GM12878 (cell line): ENCODE results near the gene C4orf33. TPM values are rescaled to one million over a fixed set of nuclear protein-coding genes. Genes with fewer than 3 reads are reported as not detected.

Source experiments
- ATAC-seq: fragments of 200-7000 bp; cut with Tn5 transposase; 3 replicates; pipeline ENCODE4 v1.9.1; 2020; ENCODE audit warnings: mild to moderate bottlenecking, moderate library complexity
- BruUV-seq: library from RNA; stranded (reverse); fragments of 400-500 nt; replicated peaks from 2 replicates; lab custom pipeline; 2021; lab: Mats Ljungman, UMichigan
- CTCF ChIA-PET: fragments of 300-600 bp; sonication (Branson Sonifier 250); formaldehyde crosslinking; extraction: SDS; loops from one replicate; lab custom pipeline; 2021; ENCODE audit warnings: inconsistent platforms; lab: Yijun Ruan, JAX
- POLR2A ChIA-PET: fragments of 350-600 bp; formaldehyde crosslinking; extraction: SDS; loops from one replicate; lab custom pipeline; 2021; ENCODE audit warnings: inconsistent platforms; lab: Charles Lee
- RAD21 ChIA-PET: fragments of 300-600 bp; sonication (Branson Sonifier 250); formaldehyde crosslinking; loops from one replicate; lab custom pipeline; 2023; ENCODE audit warnings: antibody characterized with exemption; ENCODE audit not compliant: unreplicated experiment; lab: Charles Lee
- SMC1A ChIA-PET: fragments of 300-600 bp; sonication (Branson Sonifier 250); formaldehyde crosslinking; loops from one replicate; lab custom pipeline; 2023; ENCODE audit not compliant: unreplicated experiment, uncharacterized antibody; lab: Charles Lee
- DNase-seq: peaks from one replicate; pipeline ENCODE4 v3.0.0-alpha.2; 2011; ENCODE audit warnings: low read depth, low spot score
- FAIRE-seq: peaks from 3 replicates; lab custom pipeline; 2011; peaks lifted over from hg19 to GRCh38; lab: Jason Lieb, UNC
- H2AFZ ChIP-seq: 2 replicates; pipeline ENCODE4 v1.6.0; 2011; ENCODE audit warnings: low read depth, low read length, control low read depth; ENCODE audit not compliant: control insufficient read depth
- H3K27ac ChIP-seq: 2 replicates; pipeline ENCODE4 v1.5.1; 2011; ENCODE audit warnings: control low read depth; ENCODE audit not compliant: control insufficient read depth, insufficient read depth
- H3K27me3 ChIP-seq, 2 experiments: replicated peaks in 1 of 2; 2 replicates each; pipeline versions ENCODE4 v1.6.0 to v1.6.1; 2011; ENCODE audit warnings: low read length in 1 of 2; ENCODE audit not compliant: control insufficient read depth in 2 of 2, insufficient read depth in 2 of 2
- H3K36me3 ChIP-seq, 2 experiments: 2 replicates each; pipeline ENCODE4 v1.5.1; 2011; ENCODE audit warnings: low read length in 1 of 2; ENCODE audit not compliant: control insufficient read depth in 2 of 2, insufficient read depth in 2 of 2
- H3K4me1 ChIP-seq: 2 replicates; pipeline ENCODE4 v1.6.1; 2011; ENCODE audit warnings: mild to moderate bottlenecking, low read length, moderate library complexity, mixed read lengths; ENCODE audit not compliant: control insufficient read depth, insufficient read depth
- H3K4me2 ChIP-seq: 2 replicates; pipeline ENCODE4 v1.6.0; 2011; ENCODE audit warnings: control low read depth; ENCODE audit not compliant: control insufficient read depth, insufficient read depth
- H3K4me3 ChIP-seq: fragments of 200-600 bp; sonication (generic); 2 replicates; pipeline ENCODE4 v1.5.1; 2016
- H3K79me2 ChIP-seq: 2 replicates; pipeline ENCODE4 v1.6.0; 2011; ENCODE audit warnings: low read length; ENCODE audit not compliant: control insufficient read depth, insufficient read depth
- H3K9ac ChIP-seq: 2 replicates; pipeline ENCODE4 v1.8.0; 2011; ENCODE audit warnings: low read length, control low read depth, mixed read lengths; ENCODE audit not compliant: control insufficient read depth, insufficient read depth
- H3K9me3 ChIP-seq: replicated peaks from 3 replicates; pipeline ENCODE4 v1.5.1; 2011; ENCODE audit warnings: mild to moderate bottlenecking, low read length; ENCODE audit not compliant: control insufficient read depth, insufficient read depth
- H4K20me1 ChIP-seq: 2 replicates; pipeline ENCODE4 v1.6.0; 2011; ENCODE audit not compliant: control insufficient read depth, insufficient read depth
- HDAC6 ChIP-seq: fragments of 200-600 bp; sonication (generic); IDR thresholded peaks from one replicate; pipeline ENCODE4 v1.8.0; 2017; ENCODE audit warnings: antibody characterized with exemption; ENCODE audit not compliant: unreplicated experiment
- MTA3 ChIP-seq: IDR thresholded peaks from 2 replicates; pipeline ENCODE4 v1.6.1; 2012; ENCODE audit warnings: low read length, inconsistent platforms, borderline replicate concordance
- NFIC ChIP-seq: IDR thresholded peaks from 2 replicates; pipeline ENCODE4 v1.6.1; 2012; ENCODE audit warnings: low read depth, mild to moderate bottlenecking, inconsistent platforms, low read length, moderate library complexity
- SMAD5 ChIP-seq: IDR thresholded peaks from 2 replicates; pipeline ENCODE4 v1.6.1; 2016; ENCODE audit warnings: antibody characterized with exemption, low read depth
- SREBF1 ChIP-seq: IDR thresholded peaks from 2 replicates; pipeline ENCODE4 v1.6.1; 2012; ENCODE audit warnings: mild to moderate bottlenecking, low read length
- SREBF2 ChIP-seq: IDR thresholded peaks from 2 replicates; pipeline ENCODE4 v1.6.1; 2012; ENCODE audit warnings: mild to moderate bottlenecking, low read length
- TARDBP ChIP-seq: IDR thresholded peaks from 2 replicates; pipeline ENCODE4 v1.6.1; 2016; ENCODE audit warnings: borderline replicate concordance
- WGBS: methylation state at CpG from one replicate; pipeline ENCODE4 v1.1.6; 2016; ENCODE audit warnings: low lambda C conversion rate; ENCODE audit not compliant: insufficient replicate concordance, insufficient coverage; ENCODE audit errors: missing lambda C conversion rate; 5-methylcytosine and 5-hydroxymethylcytosine counted together
- in situ Hi-C: fragments of 300-500 bp; cut with MboI; formaldehyde crosslinking; loops from 9 replicates; pipeline ENCODE4 v1.14.3; 2018; ENCODE audit warnings: mixed read lengths
- intact Hi-C: fragments of 100-400 bp; cut with micrococcal nuclease; formaldehyde crosslinking; loops from one replicate; pipeline ENCODE4 v1.14.2; 2022; ENCODE audit not compliant: unreplicated experiment
- polyA plus RNA-seq, 11 experiments: library from polyadenylated mRNA; depleted of rRNA in 4 of 11; unstranded in 6 of 11; stranded (reverse) in 5 of 11; fragments of >200 nt; fragmentation: Nextera tagmentation in 4 of 11; fragmentation: Illumina TruSeq in 1 of 11; extraction: Ambion mirVana in 4 of 11; extraction: Trizol in 1 of 11; gene quantifications; 1 replicate in 1 of 11; 2 replicates in 10 of 11; pipeline versions ENCODE4 v1.2.1 to v1.2.3, GENCODE V29; 2011 to 2016; ENCODE audit warnings: inconsistent platforms in 2 of 11, missing spikeins in 2 of 11, low read depth in 1 of 11
- total RNA-seq, 4 experiments: library from RNA; depleted of rRNA in 3 of 4; stranded (reverse); fragments of >200 nt in 3 of 4; fragmentation: Illumina TruSeq in 1 of 4; extraction: Trizol in 1 of 4; gene quantifications; 2 replicates each; pipeline versions ENCODE4 v1.2.1 to v1.2.3, GENCODE V29; 2013 to 2021
- TF ChIP-seq, protein P1 (sequence below): fragments of 450-650 bp; IDR thresholded peaks from 2 replicates; pipeline ENCODE4 v1.6.1; 2018; ENCODE audit warnings: borderline replicate concordance, mild to moderate bottlenecking; ENCODE audit not compliant: partially characterized antibody
- TF ChIP-seq, protein P2 (sequence below): IDR thresholded peaks from 2 replicates; pipeline ENCODE4 v1.6.1; 2012; ENCODE audit warnings: improper control_type of control experiment, low read depth, low read length; ENCODE audit not compliant: insufficient replicate concordance
- TF ChIP-seq, protein P3 (sequence below): fragments of 450-650 bp; IDR thresholded peaks from 2 replicates; pipeline ENCODE4 v1.6.1; 2017; ENCODE audit warnings: antibody characterized with exemption, mild to moderate bottlenecking, moderate library complexity
- TF ChIP-seq, protein P4 (sequence below): IDR thresholded peaks from 2 replicates; pipeline ENCODE4 v1.6.1; 2011; ENCODE audit warnings: mild to moderate bottlenecking, low read depth, low read length, moderate library complexity; ENCODE audit not compliant: insufficient replicate concordance

The C4orf33 gene
- total and polyA plus RNA-seq, 10 of the 15 experiments (the other 5 are each of a cell fraction or from before 2014, with no cell fraction given) = 10.2 to 29.8 (median 20.3) TPM

DNA sequence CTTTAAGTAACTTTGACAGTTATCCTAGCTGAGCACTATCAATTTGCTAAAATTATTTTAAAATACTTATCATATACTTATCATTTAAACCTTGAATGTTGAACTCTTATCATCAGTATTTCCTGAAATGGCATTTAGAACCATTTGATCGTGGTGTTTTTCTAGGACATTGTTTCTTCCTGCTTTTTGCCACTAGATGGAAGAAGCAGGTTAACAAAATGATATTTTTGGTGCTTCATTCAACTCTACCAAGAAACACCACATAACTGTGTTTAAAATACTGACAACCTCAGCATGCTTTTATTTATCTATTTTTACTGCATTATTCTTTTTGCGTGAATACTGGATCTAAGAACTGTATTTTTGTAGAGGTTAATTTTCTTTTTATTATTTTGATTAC lies 44.6 kb downstream of the C4orf33 start:
- ATAC-seq = no peak
- no peak overlapping the region for H2AFZ ChIP-seq
- BruUV-seq = no TSS peak
- no peaks in the 10 kb centered on the region for H3K79me2 ChIP-seq
- 47% methylated on average over 2 of the region's 2 CpGs for WGBS
- intact Hi-C loops (no loop called here), in situ Hi-C loops (no loop called here)
- no peaks in the 10 kb centered on the region for H3K9me3 ChIP-seq
- H3K9ac ChIP-seq = no peak overlapping the region
- SMC1A ChIA-PET = interaction anchor here (1.4 kb wide), 1 partner anchor 189 kb away, joined by 3 read pairs; no protein-coding TSS in a partner anchor
- RAD21 ChIA-PET = no interaction called here
- POLR2A ChIA-PET = no interaction called here
- H3K4me2 ChIP-seq = no peak overlapping the region
- H3K27me3 ChIP-seq = no peaks in the 10 kb centered on the region
- no peaks in the 10 kb centered on the region for H3K36me3 ChIP-seq
- H3K4me3 ChIP-seq = no peak overlapping the region
- no peak for FAIRE-seq
- CTCF ChIA-PET = interaction anchor here (0.6 to 0.9 kb wide), 2 partner anchors 214 to 350 kb away, joined by 3 read pairs; no protein-coding TSS in a partner anchor
- H3K27ac ChIP-seq = no peak overlapping the region
- no peaks in the 10 kb centered on the region for H3K4me1 ChIP-seq
- no peak for DNase-seq
- TF ChIP-seq HDAC6 (no peak), SMAD5 (no peak), NFIC (no peak), TARDBP (no peak), SREBF1 (no peak), SREBF2 (no peak), MTA3 (no peak)
- TF ChIP-seq, protein P1, sequence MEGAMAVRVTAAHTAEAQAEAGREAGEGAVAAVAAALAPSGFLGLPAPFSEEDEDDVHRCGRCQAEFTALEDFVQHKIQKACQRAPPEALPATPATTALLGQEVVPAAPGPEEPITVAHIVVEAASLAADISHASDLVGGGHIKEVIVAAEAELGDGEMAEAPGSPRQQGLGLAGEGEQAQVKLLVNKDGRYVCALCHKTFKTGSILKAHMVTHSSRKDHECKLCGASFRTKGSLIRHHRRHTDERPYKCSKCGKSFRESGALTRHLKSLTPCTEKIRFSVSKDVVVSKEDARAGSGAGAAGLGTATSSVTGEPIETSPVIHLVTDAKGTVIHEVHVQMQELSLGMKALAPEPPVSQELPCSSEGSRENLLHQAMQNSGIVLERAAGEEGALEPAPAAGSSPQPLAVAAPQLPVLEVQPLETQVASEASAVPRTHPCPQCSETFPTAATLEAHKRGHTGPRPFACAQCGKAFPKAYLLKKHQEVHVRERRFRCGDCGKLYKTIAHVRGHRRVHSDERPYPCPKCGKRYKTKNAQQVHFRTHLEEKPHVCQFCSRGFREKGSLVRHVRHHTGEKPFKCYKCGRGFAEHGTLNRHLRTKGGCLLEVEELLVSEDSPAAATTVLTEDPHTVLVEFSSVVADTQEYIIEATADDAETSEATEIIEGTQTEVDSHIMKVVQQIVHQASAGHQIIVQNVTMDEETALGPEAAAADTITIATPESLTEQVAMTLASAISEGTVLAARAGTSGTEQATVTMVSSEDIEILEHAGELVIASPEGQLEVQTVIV = no peak
- TF ChIP-seq, protein P2, sequence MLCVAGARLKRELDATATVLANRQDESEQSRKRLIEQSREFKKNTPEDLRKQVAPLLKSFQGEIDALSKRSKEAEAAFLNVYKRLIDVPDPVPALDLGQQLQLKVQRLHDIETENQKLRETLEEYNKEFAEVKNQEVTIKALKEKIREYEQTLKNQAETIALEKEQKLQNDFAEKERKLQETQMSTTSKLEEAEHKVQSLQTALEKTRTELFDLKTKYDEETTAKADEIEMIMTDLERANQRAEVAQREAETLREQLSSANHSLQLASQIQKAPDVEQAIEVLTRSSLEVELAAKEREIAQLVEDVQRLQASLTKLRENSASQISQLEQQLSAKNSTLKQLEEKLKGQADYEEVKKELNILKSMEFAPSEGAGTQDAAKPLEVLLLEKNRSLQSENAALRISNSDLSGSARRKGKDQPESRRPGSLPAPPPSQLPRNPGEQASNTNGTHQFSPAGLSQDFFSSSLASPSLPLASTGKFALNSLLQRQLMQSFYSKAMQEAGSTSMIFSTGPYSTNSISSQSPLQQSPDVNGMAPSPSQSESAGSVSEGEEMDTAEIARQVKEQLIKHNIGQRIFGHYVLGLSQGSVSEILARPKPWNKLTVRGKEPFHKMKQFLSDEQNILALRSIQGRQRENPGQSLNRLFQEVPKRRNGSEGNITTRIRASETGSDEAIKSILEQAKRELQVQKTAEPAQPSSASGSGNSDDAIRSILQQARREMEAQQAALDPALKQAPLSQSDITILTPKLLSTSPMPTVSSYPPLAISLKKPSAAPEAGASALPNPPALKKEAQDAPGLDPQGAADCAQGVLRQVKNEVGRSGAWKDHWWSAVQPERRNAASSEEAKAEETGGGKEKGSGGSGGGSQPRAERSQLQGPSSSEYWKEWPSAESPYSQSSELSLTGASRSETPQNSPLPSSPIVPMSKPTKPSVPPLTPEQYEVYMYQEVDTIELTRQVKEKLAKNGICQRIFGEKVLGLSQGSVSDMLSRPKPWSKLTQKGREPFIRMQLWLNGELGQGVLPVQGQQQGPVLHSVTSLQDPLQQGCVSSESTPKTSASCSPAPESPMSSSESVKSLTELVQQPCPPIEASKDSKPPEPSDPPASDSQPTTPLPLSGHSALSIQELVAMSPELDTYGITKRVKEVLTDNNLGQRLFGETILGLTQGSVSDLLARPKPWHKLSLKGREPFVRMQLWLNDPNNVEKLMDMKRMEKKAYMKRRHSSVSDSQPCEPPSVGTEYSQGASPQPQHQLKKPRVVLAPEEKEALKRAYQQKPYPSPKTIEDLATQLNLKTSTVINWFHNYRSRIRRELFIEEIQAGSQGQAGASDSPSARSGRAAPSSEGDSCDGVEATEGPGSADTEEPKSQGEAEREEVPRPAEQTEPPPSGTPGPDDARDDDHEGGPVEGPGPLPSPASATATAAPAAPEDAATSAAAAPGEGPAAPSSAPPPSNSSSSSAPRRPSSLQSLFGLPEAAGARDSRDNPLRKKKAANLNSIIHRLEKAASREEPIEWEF = no peak
- TF ChIP-seq, protein P3, sequence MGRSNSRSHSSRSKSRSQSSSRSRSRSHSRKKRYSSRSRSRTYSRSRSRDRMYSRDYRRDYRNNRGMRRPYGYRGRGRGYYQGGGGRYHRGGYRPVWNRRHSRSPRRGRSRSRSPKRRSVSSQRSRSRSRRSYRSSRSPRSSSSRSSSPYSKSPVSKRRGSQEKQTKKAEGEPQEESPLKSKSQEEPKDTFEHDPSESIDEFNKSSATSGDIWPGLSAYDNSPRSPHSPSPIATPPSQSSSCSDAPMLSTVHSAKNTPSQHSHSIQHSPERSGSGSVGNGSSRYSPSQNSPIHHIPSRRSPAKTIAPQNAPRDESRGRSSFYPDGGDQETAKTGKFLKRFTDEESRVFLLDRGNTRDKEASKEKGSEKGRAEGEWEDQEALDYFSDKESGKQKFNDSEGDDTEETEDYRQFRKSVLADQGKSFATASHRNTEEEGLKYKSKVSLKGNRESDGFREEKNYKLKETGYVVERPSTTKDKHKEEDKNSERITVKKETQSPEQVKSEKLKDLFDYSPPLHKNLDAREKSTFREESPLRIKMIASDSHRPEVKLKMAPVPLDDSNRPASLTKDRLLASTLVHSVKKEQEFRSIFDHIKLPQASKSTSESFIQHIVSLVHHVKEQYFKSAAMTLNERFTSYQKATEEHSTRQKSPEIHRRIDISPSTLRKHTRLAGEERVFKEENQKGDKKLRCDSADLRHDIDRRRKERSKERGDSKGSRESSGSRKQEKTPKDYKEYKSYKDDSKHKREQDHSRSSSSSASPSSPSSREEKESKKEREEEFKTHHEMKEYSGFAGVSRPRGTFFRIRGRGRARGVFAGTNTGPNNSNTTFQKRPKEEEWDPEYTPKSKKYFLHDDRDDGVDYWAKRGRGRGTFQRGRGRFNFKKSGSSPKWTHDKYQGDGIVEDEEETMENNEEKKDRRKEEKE = no peak
- TF ChIP-seq, protein P4, sequence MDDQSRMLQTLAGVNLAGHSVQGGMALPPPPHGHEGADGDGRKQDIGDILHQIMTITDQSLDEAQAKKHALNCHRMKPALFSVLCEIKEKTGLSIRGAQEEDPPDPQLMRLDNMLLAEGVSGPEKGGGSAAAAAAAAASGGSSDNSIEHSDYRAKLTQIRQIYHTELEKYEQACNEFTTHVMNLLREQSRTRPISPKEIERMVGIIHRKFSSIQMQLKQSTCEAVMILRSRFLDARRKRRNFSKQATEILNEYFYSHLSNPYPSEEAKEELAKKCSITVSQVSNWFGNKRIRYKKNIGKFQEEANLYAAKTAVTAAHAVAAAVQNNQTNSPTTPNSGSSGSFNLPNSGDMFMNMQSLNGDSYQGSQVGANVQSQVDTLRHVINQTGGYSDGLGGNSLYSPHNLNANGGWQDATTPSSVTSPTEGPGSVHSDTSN = no peak
- H4K20me1 ChIP-seq = no peaks in the 10 kb centered on the region
